Activated naive CD4-positive, alpha-beta T cell treated with anti-CD3 and anti-CD28 coated beads, Interleukin-2, amount 50 U/mL, for 16 hours (primary cell): ENCODE data around the gene ADAM8.
"Not testable (repeated sequence)": the region's sequence is repeated elsewhere in the genome, so short reads cannot be mapped to it uniquely, and the experiment has no call there.

Experiments used
- DNase-seq: peaks from one replicate; pipeline ENCODE4 v3.0.0-alpha.2; 2020

Gene ADAM8

GRCh38 chr10:133248334-133248715 lies 28.3 kb downstream of the ADAM8 start:
- DNase-seq: no peak

GRCh38 chr10:133247681-133248333 lies 28.9 kb downstream of the ADAM8 start:
- DNase-seq: no peak

GRCh38 chr10:133246236-133246626 lies 30.4 kb downstream of the ADAM8 start:
- DNase-seq: no peak

GRCh38 chr10:133245439-133246235 lies 31.0 kb downstream of the ADAM8 start:
- DNase-seq: no peak

GRCh38 chr10:133243593-133243992 lies 33.1 kb downstream of the ADAM8 start:
- no peak for DNase-seq

GRCh38 chr10:133242611-133243356 lies 33.9 kb downstream of the ADAM8 start:
- no peak for DNase-seq

- DNase-seq: no peak
Observed at GRCh38 chr10:133241501-133242205, 35.0 kb downstream of the ADAM8 start.

GRCh38 chr10:133239990-133240389 lies 36.7 kb downstream of the ADAM8 start:
- DNase-seq: no peak

GRCh38 chr10:133238466-133238804 lies 38.2 kb downstream of the ADAM8 start:
- no peak for DNase-seq

GRCh38 chr10:133237588-133238465 lies 38.8 kb downstream of the ADAM8 start, which contains the start of gene VENTX:
Gene VENTX, plus strand, starts transcription at chr10:133237855. Its CDS starts 60 bp downstream, at chr10:133237915.
- DNase-seq: no peak

- DNase-seq: no peak
Observed at GRCh38 chr10:133237241-133237587, 39.5 kb downstream of the ADAM8 start.

- no peak for DNase-seq
Observed at GRCh38 chr10:133236401-133237240, 40.0 kb downstream of the ADAM8 start.

- no peak for DNase-seq
Observed at GRCh38 chr10:133235932-133236331, 40.7 kb downstream of the ADAM8 start.

GRCh38 chr10:133235265-133235855 lies 41.3 kb downstream of the ADAM8 start:
- no peak for DNase-seq

- not testable (repeated sequence) for DNase-seq
Observed at GRCh38 chr10:133234796-133235195, 41.9 kb downstream of the ADAM8 start.

GRCh38 chr10:133231946-133232574 lies 44.6 kb downstream of the ADAM8 start:
- no peak for DNase-seq

GRCh38 chr10:133231244-133231945 lies 45.3 kb downstream of the ADAM8 start:
- DNase-seq: no peak

- DNase-seq: no peak
Observed at GRCh38 chr10:133230387-133231195, 46.1 kb downstream of the ADAM8 start.

GRCh38 chr10:133230044-133230361 lies 46.7 kb downstream of the ADAM8 start, which contains the start of gene UTF1:
Gene UTF1, plus strand, starts transcription at chr10:133230217. Its CDS starts 72 bp downstream, at chr10:133230289.
- DNase-seq: no peak
